ENCODE results near the gene SUOX. TPM values are rescaled to one million over a fixed set of nuclear protein-coding genes. Genes with fewer than 3 reads are reported as not detected.

The SUOX gene
- total and polyA plus RNA-seq, 2 donors, result 9.4 to 11.6 TPM

- H3K4me1 ChIP-seq (ENCODE audit: control insufficient read depth in 2 of 2, insufficient read depth in 2 of 2, low read length in 2 of 2), result peaks cover 18 to 25% of the 10 kb centered on the region in 2 donors
- H3K9me3 ChIP-seq (ENCODE audit: control insufficient read depth in 2 of 2, insufficient read depth in 1 of 2, low read length in 1 of 2), result no peaks in the 10 kb centered on the region
- peak within 1 kb of the TSS; percentile 45 to 59 for H3K27ac ChIP-seq (ENCODE audit: low read depth in 1 of 2, low read length in 1 of 2)
- peak within 1 kb of the TSS; percentile 71 to 84 for H3K4me3 ChIP-seq (ENCODE audit: low read length in 2 of 2)
- under 1% methylated on average over 45 of the region's 45 CpGs for WGBS
- DNase-seq (ENCODE audit: low read depth in 6 of 9, low spot score in 9 of 9), result peak; percentile 70 to 93 (median 88)
- no peaks in the 10 kb centered on the region for H3K27me3 ChIP-seq (ENCODE audit: control insufficient read depth in 2 of 2, insufficient read depth in 1 of 2, low read length in 1 of 2)
- peaks cover 9 to 31% of the 10 kb centered on the region in 2 donors for H3K36me3 ChIP-seq (ENCODE audit: control insufficient read depth in 2 of 2, insufficient read depth in 2 of 2, low read length in 1 of 2)
Observed at GRCh38 chr12:55966408-55967281, 30.4 kb upstream of the SUOX start, which contains the start of gene CDK2. Gene CDK2 (plus strand): TSS chr12:55966830. CDS start chr12:55967009, 179 bp downstream.

DNA sequence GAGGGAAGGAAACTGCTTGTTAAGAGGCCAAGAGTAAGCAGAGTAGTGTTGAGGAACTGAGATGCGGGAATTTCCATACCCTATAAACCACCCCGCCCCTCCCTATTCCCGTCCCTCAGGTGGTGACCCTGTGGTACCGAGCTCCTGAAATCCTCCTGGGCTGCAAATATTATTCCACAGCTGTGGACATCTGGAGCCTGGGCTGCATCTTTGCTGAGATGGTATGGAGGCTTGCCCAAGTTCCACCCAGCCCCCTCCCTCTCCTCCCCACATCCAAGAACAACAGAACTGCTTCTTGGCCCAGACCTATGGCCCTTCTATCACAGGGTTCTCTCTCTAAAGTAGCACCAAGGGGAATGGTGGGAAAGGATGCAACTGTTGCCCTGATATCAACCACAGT, 27.7 kb upstream of the SUOX start:
- H3K36me3 ChIP-seq (ENCODE audit: control insufficient read depth in 2 of 2, insufficient read depth in 2 of 2, low read length in 1 of 2), result peaks cover 9 to 35% of the 10 kb centered on the region in 2 donors
- DNase-seq (ENCODE audit: low read depth in 6 of 9, low spot score in 9 of 9), result no peak
- H3K4me3 ChIP-seq (ENCODE audit: low read length in 2 of 2), result no peak overlapping the region
- 95% methylated on average over 4 of the region's 4 CpGs for WGBS
- peaks cover 20 to 37% of the 10 kb centered on the region in 2 donors for H3K4me1 ChIP-seq (ENCODE audit: control insufficient read depth in 2 of 2, insufficient read depth in 2 of 2, low read length in 2 of 2)
- no peaks in the 10 kb centered on the region for H3K27me3 ChIP-seq (ENCODE audit: control insufficient read depth in 2 of 2, insufficient read depth in 1 of 2, low read length in 1 of 2)
- H3K27ac ChIP-seq (ENCODE audit: low read depth in 1 of 2, low read length in 1 of 2), result no peak overlapping the region
- no peaks in the 10 kb centered on the region for H3K9me3 ChIP-seq (ENCODE audit: control insufficient read depth in 2 of 2, insufficient read depth in 1 of 2, low read length in 1 of 2)

GRCh38 chr12:55970775-55971174, 26.3 kb upstream of the SUOX start:
- 98% methylated on average over 7 of the region's 7 CpGs for WGBS
- H3K4me1 ChIP-seq (ENCODE audit: control insufficient read depth in 2 of 2, insufficient read depth in 2 of 2, low read length in 2 of 2), result peaks cover 30 to 43% of the 10 kb centered on the region in 2 donors

DNA sequence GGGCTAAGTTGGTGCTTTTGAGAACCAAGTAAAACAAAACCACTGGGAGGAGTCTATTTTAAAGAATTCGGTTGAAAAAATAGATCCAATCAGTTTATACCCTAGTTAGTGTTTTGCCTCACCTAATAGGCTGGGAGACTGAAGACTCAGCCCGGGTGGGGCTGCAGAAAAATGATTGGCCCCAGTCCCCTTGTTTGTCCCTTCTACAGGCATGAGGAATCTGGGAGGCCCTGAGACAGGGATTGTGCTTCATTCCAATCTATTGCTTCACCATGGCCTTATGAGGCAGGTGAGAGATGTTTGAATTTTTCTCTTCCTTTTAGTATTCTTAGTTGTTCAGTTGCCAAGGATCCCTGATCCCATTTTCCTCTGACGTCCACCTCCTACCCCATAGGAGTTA, 25.0 kb upstream of the SUOX start:
- WGBS, result 93% methylated on average over 3 of the region's 3 CpGs
- H3K9me3 ChIP-seq (ENCODE audit: control insufficient read depth in 2 of 2, insufficient read depth in 1 of 2, low read length in 1 of 2), result no peaks in the 10 kb centered on the region
- H3K27me3 ChIP-seq (ENCODE audit: control insufficient read depth in 2 of 2, insufficient read depth in 1 of 2, low read length in 1 of 2), result no peaks in the 10 kb centered on the region
- H3K4me3 ChIP-seq (ENCODE audit: low read length in 2 of 2), result no peak overlapping the region
- peaks cover 25 to 34% of the 10 kb centered on the region in 2 donors for H3K4me1 ChIP-seq (ENCODE audit: control insufficient read depth in 2 of 2, insufficient read depth in 2 of 2, low read length in 2 of 2)
- H3K27ac ChIP-seq (ENCODE audit: low read depth in 1 of 2, low read length in 1 of 2), result no peak overlapping the region
- peaks cover 9 to 35% of the 10 kb centered on the region in 2 donors for H3K36me3 ChIP-seq (ENCODE audit: control insufficient read depth in 2 of 2, insufficient read depth in 2 of 2, low read length in 1 of 2)
- no peak for DNase-seq (ENCODE audit: low read depth in 6 of 9, low spot score in 9 of 9)

More at GRCh38 chr12:55970775-55971174, 26.3 kb upstream of the SUOX start:
- Histone ChIP-seq H3K4me3 (ENCODE audit: low read length in 2 of 2) (no peak overlapping the region), H3K36me3 (ENCODE audit: control insufficient read depth in 2 of 2, insufficient read depth in 2 of 2, low read length in 1 of 2) (peaks cover 9 to 35% of the 10 kb centered on the region in 2 donors), H3K27ac (ENCODE audit: low read depth in 1 of 2, low read length in 1 of 2) (no peak overlapping the region), H3K9me3 (ENCODE audit: control insufficient read depth in 2 of 2, insufficient read depth in 1 of 2, low read length in 1 of 2) (no peaks in the 10 kb centered on the region), H3K27me3 (ENCODE audit: control insufficient read depth in 2 of 2, insufficient read depth in 1 of 2, low read length in 1 of 2) (no peaks in the 10 kb centered on the region)
- DNase-seq (ENCODE audit: low read depth in 6 of 9, low spot score in 9 of 9), result no peak

- H3K36me3 ChIP-seq (ENCODE audit: control insufficient read depth in 2 of 2, insufficient read depth in 2 of 2, low read length in 1 of 2), result peaks cover 9 to 36% of the 10 kb centered on the region in 2 donors
- H3K4me1 ChIP-seq (ENCODE audit: control insufficient read depth in 2 of 2, insufficient read depth in 2 of 2, low read length in 2 of 2), result peaks cover 21 to 30% of the 10 kb centered on the region in 2 donors
- no peak for DNase-seq (ENCODE audit: low read depth in 6 of 9, low spot score in 9 of 9)
- no peaks in the 10 kb centered on the region for H3K27me3 ChIP-seq (ENCODE audit: control insufficient read depth in 2 of 2, insufficient read depth in 1 of 2, low read length in 1 of 2)
- H3K9me3 ChIP-seq (ENCODE audit: control insufficient read depth in 2 of 2, insufficient read depth in 1 of 2, low read length in 1 of 2), result no peaks in the 10 kb centered on the region
- 76% methylated on average over 1 of the region's 1 CpG for WGBS
- peak overlapping the region in 1 of 2 donors; percentile 68 for H3K4me3 ChIP-seq (ENCODE audit: low read length in 2 of 2)
- H3K27ac ChIP-seq (ENCODE audit: low read depth in 1 of 2, low read length in 1 of 2), result peak overlapping the region in 1 of 2 donors; percentile 88
Observed at GRCh38 chr12:55972456-55972855, 24.6 kb upstream of the SUOX start.

GRCh38 chr12:55972911-55973598, 24.0 kb upstream of the SUOX start:
- Histone ChIP-seq H3K9me3 (ENCODE audit: control insufficient read depth in 2 of 2, insufficient read depth in 1 of 2, low read length in 1 of 2) (no peaks in the 10 kb centered on the region), H3K4me1 (ENCODE audit: control insufficient read depth in 2 of 2, insufficient read depth in 2 of 2, low read length in 2 of 2) (peaks cover 15 to 24% of the 10 kb centered on the region in 2 donors), H3K27me3 (ENCODE audit: control insufficient read depth in 2 of 2, insufficient read depth in 1 of 2, low read length in 1 of 2) (no peaks in the 10 kb centered on the region), H3K4me3 (ENCODE audit: low read length in 2 of 2) (peak overlapping the region; percentile 57 to 68), H3K36me3 (ENCODE audit: control insufficient read depth in 2 of 2, insufficient read depth in 2 of 2, low read length in 1 of 2) (peaks cover 9 to 40% of the 10 kb centered on the region in 2 donors), H3K27ac (ENCODE audit: low read depth in 1 of 2, low read length in 1 of 2) (peak overlapping the region; percentile 88 to 90)
- no peak for DNase-seq (ENCODE audit: low read depth in 6 of 9, low spot score in 9 of 9)
- WGBS, result 2% methylated on average over 18 of the region's 18 CpGs

DNA sequence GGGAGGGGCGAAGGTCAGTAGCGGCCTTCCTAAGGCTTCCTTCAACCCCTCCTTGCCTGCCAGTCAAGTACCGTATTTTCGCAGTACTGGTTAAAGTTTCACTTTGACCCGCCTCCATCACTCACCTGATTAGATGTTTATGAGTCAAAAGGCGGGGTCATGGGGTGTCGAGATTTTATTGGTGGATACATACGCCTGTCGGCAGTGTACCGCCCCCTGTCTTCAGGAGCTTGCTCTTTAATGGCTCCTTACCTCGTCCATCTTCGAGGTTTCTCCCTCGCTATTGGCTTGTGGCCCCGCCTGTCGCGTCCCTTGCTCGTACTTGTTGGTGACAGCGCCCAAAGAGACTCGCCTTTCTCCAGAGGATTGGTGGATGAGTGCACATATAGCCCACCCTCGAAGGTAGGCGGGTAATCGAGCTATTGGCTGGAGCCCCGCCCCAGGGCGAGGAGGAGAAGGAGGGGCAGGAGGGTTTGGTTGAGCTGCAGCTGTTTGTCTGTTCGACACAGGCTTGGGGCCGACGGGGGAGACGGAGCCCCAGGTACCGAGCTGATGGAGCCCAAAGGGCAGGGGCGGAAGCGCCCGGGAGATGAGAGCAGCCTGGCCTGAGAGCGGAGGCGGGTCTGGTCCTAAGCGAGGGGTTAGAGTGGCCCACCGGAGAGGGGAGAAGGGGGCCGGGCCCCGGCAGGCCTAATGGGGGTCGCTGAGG, 23.3 kb upstream of the SUOX start, which contains the start of gene RAB5B:
TSS of gene RAB5B (plus strand) at position 480 of the 709 bp plus-strand sequence. CDS start 12,883 bp downstream, outside the sequence.
- under 1% methylated on average over 39 of the region's 39 CpGs for WGBS
- no peaks in the 10 kb centered on the region for H3K9me3 ChIP-seq (ENCODE audit: control insufficient read depth in 2 of 2, insufficient read depth in 1 of 2, low read length in 1 of 2)
- peak within 1 kb of the TSS; percentile 73 to 94 for H3K4me3 ChIP-seq (ENCODE audit: low read length in 2 of 2)
- peaks cover 9 to 33% of the 10 kb centered on the region in 2 donors for H3K36me3 ChIP-seq (ENCODE audit: control insufficient read depth in 2 of 2, insufficient read depth in 2 of 2, low read length in 1 of 2)
- peak; percentile 94 to 100 (median 99) for DNase-seq (ENCODE audit: low read depth in 6 of 9, low spot score in 9 of 9)
- peaks cover 15 to 20% of the 10 kb centered on the region in 2 donors for H3K4me1 ChIP-seq (ENCODE audit: control insufficient read depth in 2 of 2, insufficient read depth in 2 of 2, low read length in 2 of 2)
- H3K27ac ChIP-seq (ENCODE audit: low read depth in 1 of 2, low read length in 1 of 2), result peak within 1 kb of the TSS; percentile 88 to 90
- no peaks in the 10 kb centered on the region for H3K27me3 ChIP-seq (ENCODE audit: control insufficient read depth in 2 of 2, insufficient read depth in 1 of 2, low read length in 1 of 2)

DNA sequence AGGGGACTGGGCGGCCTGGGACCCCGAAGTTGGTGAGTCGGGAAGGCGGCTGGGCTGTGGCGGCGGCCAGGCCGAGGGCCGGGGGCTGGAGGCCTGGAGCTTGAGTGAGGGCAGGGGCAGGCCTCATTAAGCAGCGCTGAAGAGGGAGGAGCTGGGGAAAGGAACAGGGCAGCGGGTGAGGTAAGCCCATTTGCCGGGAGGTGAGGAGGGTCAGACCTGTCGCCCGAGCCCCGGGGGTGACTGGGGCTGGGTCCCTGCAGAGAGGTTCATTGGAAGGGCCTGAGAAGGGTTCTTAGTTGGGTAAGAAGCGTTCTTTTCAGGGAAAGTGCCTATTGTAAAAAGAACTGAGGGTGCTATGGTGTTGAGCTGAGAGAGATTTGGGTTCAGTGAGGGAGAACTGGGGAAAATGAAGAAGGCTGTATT, 22.8 kb upstream of the SUOX start:
- Histone ChIP-seq H3K36me3 (ENCODE audit: control insufficient read depth in 2 of 2, insufficient read depth in 2 of 2, low read length in 1 of 2) (peaks cover 9 to 30% of the 10 kb centered on the region in 2 donors), H3K4me1 (ENCODE audit: control insufficient read depth in 2 of 2, insufficient read depth in 2 of 2, low read length in 2 of 2) (peaks cover 15 to 20% of the 10 kb centered on the region in 2 donors), H3K9me3 (ENCODE audit: control insufficient read depth in 2 of 2, insufficient read depth in 1 of 2, low read length in 1 of 2) (no peaks in the 10 kb centered on the region), H3K4me3 (ENCODE audit: low read length in 2 of 2) (peak overlapping the region; percentile 73 to 94), H3K27ac (ENCODE audit: low read depth in 1 of 2, low read length in 1 of 2) (peak overlapping the region; percentile 87 to 88), H3K27me3 (ENCODE audit: control insufficient read depth in 2 of 2, insufficient read depth in 1 of 2, low read length in 1 of 2) (no peaks in the 10 kb centered on the region)
- 1% methylated on average over 15 of the region's 15 CpGs for WGBS
- DNase-seq (ENCODE audit: low read depth in 6 of 9, low spot score in 9 of 9), result no peak
